Keratinocyte (primary cell): Measurements from ENCODE around the gene IL15RA. TPM values are rescaled to one million over a fixed set of nuclear protein-coding genes. Genes with fewer than 3 reads are reported as not detected.

Experiments used
- DNase-seq: peaks from one replicate; pipeline ENCODE4 v3.0.0-alpha.2; 2011; ENCODE audit warnings: low read depth, missing footprints, low spot score
- FAIRE-seq: peaks from 2 replicates; lab custom pipeline; 2011; peaks lifted over from hg19 to GRCh38; lab: Jason Lieb, UNC
- H2AFZ ChIP-seq: 2 replicates; pipeline ENCODE4 v1.6.0; 2012; ENCODE audit warnings: low read length, control low read depth, inconsistent platforms; ENCODE audit not compliant: control insufficient read depth
- H3K27ac ChIP-seq: 2 replicates; pipeline ENCODE4 v1.5.1; 2011; ENCODE audit warnings: low read length; ENCODE audit not compliant: control insufficient read depth, insufficient read depth
- H3K27me3 ChIP-seq: 3 replicates; pipeline ENCODE4 v1.6.0; 2011; ENCODE audit warnings: low read length; ENCODE audit not compliant: control insufficient read depth, insufficient read depth; ENCODE audit errors: extremely low read depth
- H3K36me3 ChIP-seq, 2 experiments: 2 replicates in 1 of 2; 3 replicates in 1 of 2; pipeline ENCODE4 v1.5.1; 2011; ENCODE audit warnings: low read length in 2 of 2, mild to moderate bottlenecking in 1 of 2; ENCODE audit not compliant: control insufficient read depth in 2 of 2, insufficient read depth in 2 of 2; ENCODE audit errors: extremely low read depth in 1 of 2
- H3K4me1 ChIP-seq: 3 replicates; pipeline ENCODE4 v1.5.1; 2011; ENCODE audit warnings: low read length; ENCODE audit not compliant: control insufficient read depth, insufficient read depth; ENCODE audit errors: extremely low read depth
- H3K4me2 ChIP-seq: 3 replicates; pipeline ENCODE4 v1.6.0; 2011; ENCODE audit warnings: low read depth, low read length; ENCODE audit not compliant: control insufficient read depth, insufficient read depth; ENCODE audit errors: extremely low read depth
- H3K4me3 ChIP-seq, 3 experiments: fragments of 200-600 bp in 1 of 3; sonication (generic) in 1 of 3; 2 replicates in 2 of 3; 3 replicates in 1 of 3; pipeline ENCODE4 v1.5.1; 2011 to 2016; ENCODE audit warnings: low read length in 3 of 3, mild to moderate bottlenecking in 3 of 3, control low read depth in 2 of 3, inconsistent platforms in 1 of 3, low read depth in 1 of 3, mixed read lengths in 1 of 3, mixed run types in 1 of 3, moderate library complexity in 1 of 3; ENCODE audit not compliant: control insufficient read depth in 2 of 3, insufficient read depth in 2 of 3; ENCODE audit errors: extremely low read depth in 1 of 3
- H3K79me2 ChIP-seq: 2 replicates; pipeline ENCODE4 v1.6.0; 2012; ENCODE audit warnings: low read length; ENCODE audit not compliant: control insufficient read depth, insufficient read depth
- H3K9ac ChIP-seq: 3 replicates; pipeline ENCODE4 v1.6.0; 2011; ENCODE audit warnings: low read length; ENCODE audit not compliant: control insufficient read depth, insufficient read depth; ENCODE audit errors: extremely low read depth
- H3K9me1 ChIP-seq: 3 replicates; pipeline ENCODE4 v1.6.0; 2011; ENCODE audit warnings: low read length; ENCODE audit not compliant: control insufficient read depth, insufficient read depth; ENCODE audit errors: extremely low read depth
- H3K9me3 ChIP-seq: 2 replicates; pipeline ENCODE4 v1.5.1; 2012; ENCODE audit warnings: low read depth, low read length; ENCODE audit not compliant: control insufficient read depth
- H4K20me1 ChIP-seq: 3 replicates; pipeline ENCODE4 v1.6.0; 2011; ENCODE audit warnings: low read length; ENCODE audit not compliant: control insufficient read depth, insufficient read depth; ENCODE audit errors: extremely low read depth
- EZH2 ChIP-seq: IDR thresholded peaks from one replicate; pipeline ENCODE4 v1.6.1; 2012; ENCODE audit warnings: inconsistent platforms, mild to moderate bottlenecking, low read length, moderate library complexity
- dilution Hi-C: fragments of 300-500 bp; cut with MboI; formaldehyde crosslinking; loops from one replicate; pipeline ENCODE4 v1.7.0; 2020; ENCODE audit warnings: low sequenced_read_pairs; ENCODE audit not compliant: extremely low pct_ligation_motif_present
- polyA plus RNA-seq, 5 experiments: library from polyadenylated mRNA; depleted of rRNA in 3 of 5; stranded (reverse) in 3 of 5; stranded (forward) in 1 of 5; unstranded in 1 of 5; fragments of >200 nt; gene quantifications; 1 replicate in 1 of 5; 2 replicates in 3 of 5; 3 replicates in 1 of 5; pipeline versions ENCODE4 v1.2.1 to v1.2.3, GENCODE V29; 2011 to 2012; ENCODE audit warnings: missing spikeins in 2 of 5, low read depth in 1 of 5, low replicate concordance in 1 of 5
- TF ChIP-seq, protein P1 (sequence below), 3 experiments: IDR thresholded peaks in 1 of 3; conservative IDR thresholded peaks in 1 of 3; optimal IDR thresholded peaks in 1 of 3; 2 replicates in 2 of 3; 3 replicates in 1 of 3; pipeline versions ENCODE3 to v1.5.1; 2011; ENCODE audit warnings: low read length in 3 of 3, mild to moderate bottlenecking in 3 of 3, moderate library complexity in 2 of 3, control low read depth in 1 of 3, inconsistent platforms in 1 of 3; ENCODE audit not compliant: insufficient read depth in 2 of 3; ENCODE audit errors: extremely low read depth in 1 of 3

IL15RA gene
- polyA plus RNA-seq, 1 donor (not counting 4 experiments of a cell fraction or from before 2014, with no cell fraction given): 3.8 TPM

DNA sequence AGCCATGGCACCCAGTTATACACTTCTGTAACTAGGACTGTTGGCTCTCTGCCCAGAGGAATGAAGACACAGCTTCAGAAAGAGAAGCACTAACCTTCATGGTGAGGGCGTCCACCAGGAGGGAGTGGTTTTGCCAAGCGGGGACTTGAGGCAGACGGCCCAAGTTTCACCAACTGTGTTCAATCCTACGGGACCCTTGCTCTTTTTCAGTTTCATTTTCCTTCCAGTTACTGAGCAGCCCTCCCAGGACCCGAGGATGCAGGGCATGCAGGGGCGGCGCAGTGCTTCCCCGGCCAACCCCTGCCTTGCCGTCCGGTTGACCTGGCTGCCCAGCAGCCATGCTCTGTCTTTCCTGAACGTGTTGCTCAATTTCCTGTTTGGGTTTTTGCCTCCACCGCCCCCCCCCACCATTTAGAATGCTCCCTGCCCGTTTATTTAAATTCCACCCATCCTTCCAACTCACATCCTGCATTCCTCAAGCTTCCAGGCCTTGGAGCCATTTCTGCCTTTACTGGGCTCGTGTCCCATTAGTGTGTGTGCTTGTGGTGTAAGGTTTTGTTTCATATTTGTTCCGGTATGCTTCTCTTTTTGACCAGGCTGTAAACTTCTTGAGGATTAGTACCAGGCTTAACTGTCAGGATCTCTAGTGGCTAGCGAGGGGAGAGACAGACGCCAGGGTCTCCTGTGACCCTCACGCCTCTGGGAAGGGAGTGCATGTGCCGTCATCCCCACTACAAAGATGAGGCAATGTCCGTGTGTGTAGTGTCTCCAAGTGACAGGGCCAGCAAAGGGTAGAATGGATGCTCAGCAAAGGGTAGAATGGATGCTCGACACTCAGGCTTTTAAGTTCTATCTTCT, 31.6 kb downstream of the IL15RA start:
- Histone ChIP-seq H3K4me2 (peak overlapping the region; percentile 85), H3K4me1 (peaks cover 49% of the 10 kb centered on the region), H3K9ac (peak overlapping the region; percentile 51), H3K4me3 (peak overlapping the region; percentile 15 to 39 (median 33)), H3K79me2 (no peaks in the 10 kb centered on the region), H3K27me3 (no peaks in the 10 kb centered on the region), H3K9me3 (no peaks in the 10 kb centered on the region), H4K20me1 (no peaks in the 10 kb centered on the region), H3K27ac (peak overlapping the region; percentile 53), H2AFZ (peak overlapping the region; percentile 77), H3K36me3 (no peaks in the 10 kb centered on the region), H3K9me1 (no peaks in the 10 kb centered on the region)
- DNase-seq (no peak), FAIRE-seq (peak; percentile 78)
- TF ChIP-seq, protein P1, sequence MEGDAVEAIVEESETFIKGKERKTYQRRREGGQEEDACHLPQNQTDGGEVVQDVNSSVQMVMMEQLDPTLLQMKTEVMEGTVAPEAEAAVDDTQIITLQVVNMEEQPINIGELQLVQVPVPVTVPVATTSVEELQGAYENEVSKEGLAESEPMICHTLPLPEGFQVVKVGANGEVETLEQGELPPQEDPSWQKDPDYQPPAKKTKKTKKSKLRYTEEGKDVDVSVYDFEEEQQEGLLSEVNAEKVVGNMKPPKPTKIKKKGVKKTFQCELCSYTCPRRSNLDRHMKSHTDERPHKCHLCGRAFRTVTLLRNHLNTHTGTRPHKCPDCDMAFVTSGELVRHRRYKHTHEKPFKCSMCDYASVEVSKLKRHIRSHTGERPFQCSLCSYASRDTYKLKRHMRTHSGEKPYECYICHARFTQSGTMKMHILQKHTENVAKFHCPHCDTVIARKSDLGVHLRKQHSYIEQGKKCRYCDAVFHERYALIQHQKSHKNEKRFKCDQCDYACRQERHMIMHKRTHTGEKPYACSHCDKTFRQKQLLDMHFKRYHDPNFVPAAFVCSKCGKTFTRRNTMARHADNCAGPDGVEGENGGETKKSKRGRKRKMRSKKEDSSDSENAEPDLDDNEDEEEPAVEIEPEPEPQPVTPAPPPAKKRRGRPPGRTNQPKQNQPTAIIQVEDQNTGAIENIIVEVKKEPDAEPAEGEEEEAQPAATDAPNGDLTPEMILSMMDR (optimal IDR thresholded peaks at IDR 0.05 in 1 of 3, IDR thresholded peaks at IDR 0.05 in 1 of 3, conservative IDR thresholded peaks at IDR 0.05 in 1 of 3; ENCODE audit: extremely low read depth in 1 of 3, insufficient read depth in 2 of 3, low read length in 3 of 3): no peak
- no peak for TF ChIP-seq EZH2
- dilution Hi-C loops: no loop called here

DNA sequence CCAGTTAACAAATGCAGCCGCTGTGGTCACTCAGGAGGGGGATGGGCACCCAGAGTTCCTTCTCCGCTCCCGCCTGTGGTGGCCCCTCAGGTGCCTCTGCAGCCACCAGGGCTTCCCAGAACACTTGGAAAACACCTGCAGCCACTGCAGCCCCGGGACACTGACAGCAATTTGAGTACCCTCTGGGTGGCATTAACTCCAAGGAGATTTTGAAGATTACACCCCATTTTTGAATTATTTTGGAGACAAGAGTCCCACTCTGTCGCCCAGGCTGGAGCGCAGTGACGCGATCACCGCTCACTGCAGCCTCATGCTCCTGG, 32.2 kb downstream of the IL15RA start:
- H3K9ac ChIP-seq: peak overlapping the region; percentile 51
- H3K36me3 ChIP-seq: no peaks in the 10 kb centered on the region
- FAIRE-seq (no peak), DNase-seq (no peak)
- peak overlapping the region; percentile 53 for H3K27ac ChIP-seq
- peak overlapping the region; percentile 15 to 39 (median 33) for H3K4me3 ChIP-seq
- no peaks in the 10 kb centered on the region for H3K27me3 ChIP-seq
- H3K4me2 ChIP-seq: peak overlapping the region; percentile 85
- peaks cover 45% of the 10 kb centered on the region for H3K4me1 ChIP-seq
- H3K79me2 ChIP-seq: no peaks in the 10 kb centered on the region
- no peaks in the 10 kb centered on the region for H4K20me1 ChIP-seq
- no peaks in the 10 kb centered on the region for H3K9me3 ChIP-seq
- H2AFZ ChIP-seq: peak overlapping the region; percentile 77
- TF ChIP-seq, protein P1 (optimal IDR thresholded peaks at IDR 0.05 in 1 of 3, IDR thresholded peaks at IDR 0.05 in 1 of 3, conservative IDR thresholded peaks at IDR 0.05 in 1 of 3; ENCODE audit: extremely low read depth in 1 of 3, insufficient read depth in 2 of 3, low read length in 3 of 3): no peak
- no peak for TF ChIP-seq EZH2
- dilution Hi-C loops: no loop called here
- no peaks in the 10 kb centered on the region for H3K9me1 ChIP-seq
